ENCODE measurements around the gene FAM186B. TPM values are rescaled to one million over a fixed set of nuclear protein-coding genes. Genes with fewer than 3 reads are reported as not detected.

The FAM186B gene
- total and polyA plus RNA-seq, 2 of the 13 experiments (the other 11 are each of a cell fraction or from before 2014, with no cell fraction given), result 0.07 to 0.20 TPM

- TF ChIP-seq IKZF4 (CRISPR knock-in tag; IDR thresholded peaks at IDR 0.05; ENCODE audit: borderline replicate concordance, low read depth, not compliant biosample characterization) (no peak), ZBTB46 (CRISPR knock-in tag; IDR thresholded peaks at IDR 0.05; ENCODE audit: borderline replicate concordance) (no peak), ZNF552 (CRISPR knock-in tag; IDR thresholded peaks at IDR 0.05; ENCODE audit: borderline replicate concordance) (no peak), ZBTB39 (CRISPR knock-in tag; IDR thresholded peaks at IDR 0.05) (no peak), ZNF788 (CRISPR knock-in tag; IDR thresholded peaks at IDR 0.05; ENCODE audit: borderline replicate concordance) (peak; percentile 70; the same call in 1 of the 2 replicates), ZBTB8A (CRISPR knock-in tag; IDR thresholded peaks at IDR 0.05; ENCODE audit: borderline replicate concordance, low read depth) (no peak), HMGXB3 (CRISPR knock-in tag; IDR thresholded peaks at IDR 0.05; ENCODE audit: borderline replicate concordance) (no peak), NR2C2 (CRISPR knock-in tag; IDR thresholded peaks at IDR 0.05; ENCODE audit: borderline replicate concordance) (peak; percentile 26; the same call in 1 of the 2 replicates), ATM (IDR thresholded peaks at IDR 0.05; ENCODE audit: borderline replicate concordance) (no peak), ZNF138 (CRISPR knock-in tag; IDR thresholded peaks at IDR 0.05; ENCODE audit: low read depth) (no peak), ZNF781 (CRISPR knock-in tag; IDR thresholded peaks at IDR 0.05; ENCODE audit: borderline replicate concordance, not compliant biosample characterization) (no peak)
- TF ChIP-seq, protein P1, sequence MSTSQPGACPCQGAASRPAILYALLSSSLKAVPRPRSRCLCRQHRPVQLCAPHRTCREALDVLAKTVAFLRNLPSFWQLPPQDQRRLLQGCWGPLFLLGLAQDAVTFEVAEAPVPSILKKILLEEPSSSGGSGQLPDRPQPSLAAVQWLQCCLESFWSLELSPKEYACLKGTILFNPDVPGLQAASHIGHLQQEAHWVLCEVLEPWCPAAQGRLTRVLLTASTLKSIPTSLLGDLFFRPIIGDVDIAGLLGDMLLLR (CRISPR knock-in tag; IDR thresholded peaks at IDR 0.05), result no peak
- TF ChIP-seq, protein P2, sequence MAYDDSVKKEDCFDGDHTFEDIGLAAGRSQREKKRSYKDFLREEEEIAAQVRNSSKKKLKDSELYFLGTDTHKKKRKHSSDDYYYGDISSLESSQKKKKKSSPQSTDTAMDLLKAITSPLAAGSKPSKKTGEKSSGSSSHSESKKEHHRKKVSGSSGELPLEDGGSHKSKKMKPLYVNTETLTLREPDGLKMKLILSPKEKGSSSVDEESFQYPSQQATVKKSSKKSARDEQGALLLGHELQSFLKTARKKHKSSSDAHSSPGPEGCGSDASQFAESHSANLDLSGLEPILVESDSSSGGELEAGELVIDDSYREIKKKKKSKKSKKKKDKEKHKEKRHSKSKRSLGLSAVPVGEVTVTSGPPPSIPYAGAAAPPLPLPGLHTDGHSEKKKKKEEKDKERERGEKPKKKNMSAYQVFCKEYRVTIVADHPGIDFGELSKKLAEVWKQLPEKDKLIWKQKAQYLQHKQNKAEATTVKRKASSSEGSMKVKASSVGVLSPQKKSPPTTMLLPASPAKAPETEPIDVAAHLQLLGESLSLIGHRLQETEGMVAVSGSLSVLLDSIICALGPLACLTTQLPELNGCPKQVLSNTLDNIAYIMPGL (CRISPR knock-in tag; IDR thresholded peaks at IDR 0.05; ENCODE audit: borderline replicate concordance in 1 of 2, low read depth in 1 of 2), result no peak
- TF ChIP-seq, protein P3, sequence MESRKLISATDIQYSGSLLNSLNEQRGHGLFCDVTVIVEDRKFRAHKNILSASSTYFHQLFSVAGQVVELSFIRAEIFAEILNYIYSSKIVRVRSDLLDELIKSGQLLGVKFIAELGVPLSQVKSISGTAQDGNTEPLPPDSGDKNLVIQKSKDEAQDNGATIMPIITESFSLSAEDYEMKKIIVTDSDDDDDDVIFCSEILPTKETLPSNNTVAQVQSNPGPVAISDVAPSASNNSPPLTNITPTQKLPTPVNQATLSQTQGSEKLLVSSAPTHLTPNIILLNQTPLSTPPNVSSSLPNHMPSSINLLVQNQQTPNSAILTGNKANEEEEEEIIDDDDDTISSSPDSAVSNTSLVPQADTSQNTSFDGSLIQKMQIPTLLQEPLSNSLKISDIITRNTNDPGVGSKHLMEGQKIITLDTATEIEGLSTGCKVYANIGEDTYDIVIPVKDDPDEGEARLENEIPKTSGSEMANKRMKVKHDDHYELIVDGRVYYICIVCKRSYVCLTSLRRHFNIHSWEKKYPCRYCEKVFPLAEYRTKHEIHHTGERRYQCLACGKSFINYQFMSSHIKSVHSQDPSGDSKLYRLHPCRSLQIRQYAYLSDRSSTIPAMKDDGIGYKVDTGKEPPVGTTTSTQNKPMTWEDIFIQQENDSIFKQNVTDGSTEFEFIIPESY (CRISPR knock-in tag; IDR thresholded peaks at IDR 0.05), result peak; percentile 94
Measured at GRCh38 chr12:49642370-49642802, 36.9 kb upstream of the FAM186B start (continued).
